Measurements from ENCODE around the gene ULBP3. TPM values are rescaled to one million over a fixed set of nuclear protein-coding genes. Genes with fewer than 3 reads are reported as not detected.
"Not testable (repeated sequence)": the region's sequence is repeated elsewhere in the genome, so short reads cannot be mapped to it uniquely, and the experiment has no call there.

ULBP3 gene
- total RNA-seq, 1 donor from 2014 or later = 0.57 TPM

- DNase-seq (ENCODE audit: low spot score) = peak; percentile 38
- intact Hi-C loops (cut with DNase I) = not testable (repeated sequence)
Observed at GRCh38 chr6:150024021-150024420, 44.9 kb downstream of the ULBP3 start.

- intact Hi-C loops (cut with DNase I); DNase-seq (ENCODE audit: low spot score): not testable (repeated sequence)
Observed at GRCh38 chr6:150021870-150022269, 47.1 kb downstream of the ULBP3 start.

- intact Hi-C loops (cut with DNase I) = loop anchor here (5.0 kb wide), 1 partner anchor 187 kb away; no protein-coding TSS in a partner anchor
- DNase-seq (ENCODE audit: low spot score) = no peak
Observed at GRCh38 chr6:150018846-150019580, 49.9 kb downstream of the ULBP3 start.

GRCh38 chr6:150017186-150017521, 51.8 kb downstream of the ULBP3 start:
- DNase-seq (ENCODE audit: low spot score) = not testable (repeated sequence)
- intact Hi-C loops (cut with DNase I) = loop anchor here (2.0 to 5.0 kb wide), 2 partner anchors 82 to 185 kb away; no protein-coding TSS in a partner anchor

- intact Hi-C loops (cut with DNase I) = loop anchor here (2.0 to 5.0 kb wide), 2 partner anchors 82 to 184 kb away; no protein-coding TSS in a partner anchor
Observed at GRCh38 chr6:150016324-150017185, 52.4 kb downstream of the ULBP3 start.

GRCh38 chr6:150015281-150016001, 53.5 kb downstream of the ULBP3 start:
- intact Hi-C loops (cut with DNase I) = loop anchor here (2.0 to 5.0 kb wide), 2 partner anchors 81 to 183 kb away; no protein-coding TSS in a partner anchor
- DNase-seq (ENCODE audit: low spot score) = not testable (repeated sequence)

More at GRCh38 chr6:150016324-150017185, 52.4 kb downstream of the ULBP3 start:
- DNase-seq (ENCODE audit: low spot score) = no peak

GRCh38 chr6:150014623-150015280, 54.2 kb downstream of the ULBP3 start:
- intact Hi-C loops (cut with DNase I) = loop anchor here (5.0 kb wide), 1 partner anchor 182 kb away; no protein-coding TSS in a partner anchor
- DNase-seq (ENCODE audit: low spot score) = not testable (repeated sequence)

GRCh38 chr6:150013785-150014622, 54.9 kb downstream of the ULBP3 start:
- DNase-seq (ENCODE audit: low spot score); intact Hi-C loops (cut with DNase I): not testable (repeated sequence)

GRCh38 chr6:150012846-150013784, 55.8 kb downstream of the ULBP3 start:
- DNase-seq (ENCODE audit: low spot score); intact Hi-C loops (cut with DNase I): not testable (repeated sequence)

Other genes starting within 250 kb of the ULBP3 start
- gene LRP11, start 204.8 kb downstream of the ULBP3 start, total RNA-seq = 11.6 TPM
- gene RAET1E, start 171.0 kb downstream of the ULBP3 start, total RNA-seq = not detected
- 0.35 TPM for gene RAET1G, start 146.0 kb downstream of the ULBP3 start, total RNA-seq
- gene ULBP2, start 127.1 kb downstream of the ULBP3 start, total RNA-seq = 1.1 TPM
- 0.16 TPM for gene ULBP1, start 105.2 kb downstream of the ULBP3 start, total RNA-seq
- not detected for gene RAET1L, start 43.6 kb downstream of the ULBP3 start, total RNA-seq
- gene PPP1R14C, start 73.9 kb upstream of the ULBP3 start, total RNA-seq = 91.5 TPM

Data from cardiac septum (tissue), 1 donor.